Measurements from ENCODE around the gene PTGES3.
A peak's percentile ranks its signal among the peaks of the same experiment; 100 is the strongest.

Gene PTGES3

DNA sequence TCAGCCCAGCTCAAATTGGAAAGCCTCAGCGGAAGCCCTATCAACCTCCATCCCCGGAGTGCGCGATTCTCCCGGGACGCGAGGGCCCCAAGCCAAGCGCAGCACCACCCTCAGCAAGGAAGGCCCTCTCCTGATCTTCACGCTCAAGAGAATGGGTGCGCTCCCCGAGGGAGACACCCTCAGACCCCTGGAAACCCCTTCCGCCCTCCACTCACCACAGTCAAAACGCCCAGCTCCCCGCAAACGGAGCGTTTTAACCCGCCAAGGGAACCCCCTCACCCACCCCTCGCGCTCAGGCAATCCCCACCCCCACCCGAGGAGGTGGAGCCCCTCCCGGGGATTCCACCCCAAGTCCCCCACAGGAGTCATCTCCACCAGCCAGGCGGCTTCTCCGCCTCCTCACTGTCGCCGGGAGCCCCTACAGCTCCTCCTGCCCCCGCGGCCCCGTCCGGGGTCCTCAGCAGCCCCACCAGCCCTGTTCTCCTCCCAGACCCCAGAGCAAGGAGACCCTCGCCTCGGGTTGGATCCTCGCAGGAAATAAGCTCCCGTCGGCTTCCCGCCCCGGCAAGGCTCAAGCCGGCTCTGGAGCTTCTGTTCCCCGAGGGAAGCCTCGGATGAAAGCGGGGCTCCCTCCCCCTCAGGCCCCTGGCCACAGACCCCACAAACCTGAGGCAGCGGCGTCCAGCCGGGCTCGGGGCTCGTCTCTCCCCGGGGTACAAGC, 58.5 kb downstream of the PTGES3 start:
- peaks cover 38% of the 10 kb centered on the region for H3K4me1 ChIP-seq (ENCODE audit: control insufficient read depth, insufficient read depth, low read length)
- no peaks in the 10 kb centered on the region for H3K27me3 ChIP-seq (ENCODE audit: control insufficient read depth, insufficient read depth, low read length, poor library complexity, severe bottlenecking)
- no peaks in the 10 kb centered on the region for H3K9me3 ChIP-seq (ENCODE audit: control insufficient read depth, low read length)
- H3K27ac ChIP-seq (ENCODE audit: insufficient read depth, low read depth, low read length, poor library complexity, severe bottlenecking) = no peak overlapping the region
- no peaks in the 10 kb centered on the region for H3K36me3 ChIP-seq (ENCODE audit: control insufficient read depth, insufficient read depth, low read length)
- 0% methylated on average over 45 to 46 of the region's 46 CpGs for whole genome bisulfite sequencing, 2 experiments
- H3K4me3 ChIP-seq (ENCODE audit: insufficient read depth, low read depth, low read length) = peak overlapping the region; percentile 87

DNA sequence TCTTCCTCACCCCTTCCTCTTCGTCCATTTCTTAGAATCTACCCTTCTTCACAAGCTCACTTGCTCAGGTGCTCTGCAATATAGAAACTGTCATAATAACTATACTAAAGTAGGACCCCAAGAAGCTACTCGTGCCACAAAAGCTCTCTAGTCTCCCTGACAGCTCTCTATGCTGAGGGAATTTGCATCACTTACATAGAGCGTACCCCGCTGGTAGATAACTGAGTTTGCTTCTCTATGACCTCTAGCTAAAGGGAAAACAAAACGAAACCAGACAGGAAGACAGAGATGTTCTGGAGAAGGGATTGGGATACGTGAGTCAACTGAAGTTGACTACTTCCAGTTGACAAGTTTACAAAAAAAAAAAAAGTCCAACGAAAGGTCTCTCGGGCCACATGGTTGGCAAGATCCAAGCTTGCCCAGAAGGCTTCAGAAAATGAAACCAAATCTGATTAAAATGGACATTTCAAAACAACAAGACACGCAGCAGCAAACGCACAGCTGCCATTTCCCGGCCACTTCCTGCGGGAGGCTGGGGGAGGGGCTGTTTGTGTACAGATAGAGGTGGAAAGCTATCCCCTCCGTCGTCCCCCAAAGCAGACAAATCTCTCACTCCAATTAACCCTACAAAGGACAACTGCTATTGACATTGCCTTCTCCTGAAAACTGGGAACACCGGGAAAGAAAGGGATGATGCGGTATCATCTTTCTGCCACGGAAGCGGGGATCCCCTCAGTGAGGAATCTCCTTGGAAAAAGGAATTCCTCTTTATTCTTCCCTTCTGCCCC, 59.2 kb downstream of the PTGES3 start:
- peak overlapping the region; percentile 87 for H3K4me3 ChIP-seq (ENCODE audit: insufficient read depth, low read depth, low read length)
- H3K27ac ChIP-seq (ENCODE audit: insufficient read depth, low read depth, low read length, poor library complexity, severe bottlenecking) = no peak overlapping the region
- H3K27me3 ChIP-seq (ENCODE audit: control insufficient read depth, insufficient read depth, low read length, poor library complexity, severe bottlenecking) = no peaks in the 10 kb centered on the region
- H3K4me1 ChIP-seq (ENCODE audit: control insufficient read depth, insufficient read depth, low read length) = peaks cover 36% of the 10 kb centered on the region
- no peaks in the 10 kb centered on the region for H3K36me3 ChIP-seq (ENCODE audit: control insufficient read depth, insufficient read depth, low read length)
- WGBS, 2 experiments = 2 to 3% methylated on average over 14 to 18 of the region's 18 CpGs
- no peaks in the 10 kb centered on the region for H3K9me3 ChIP-seq (ENCODE audit: control insufficient read depth, low read length)

DNA sequence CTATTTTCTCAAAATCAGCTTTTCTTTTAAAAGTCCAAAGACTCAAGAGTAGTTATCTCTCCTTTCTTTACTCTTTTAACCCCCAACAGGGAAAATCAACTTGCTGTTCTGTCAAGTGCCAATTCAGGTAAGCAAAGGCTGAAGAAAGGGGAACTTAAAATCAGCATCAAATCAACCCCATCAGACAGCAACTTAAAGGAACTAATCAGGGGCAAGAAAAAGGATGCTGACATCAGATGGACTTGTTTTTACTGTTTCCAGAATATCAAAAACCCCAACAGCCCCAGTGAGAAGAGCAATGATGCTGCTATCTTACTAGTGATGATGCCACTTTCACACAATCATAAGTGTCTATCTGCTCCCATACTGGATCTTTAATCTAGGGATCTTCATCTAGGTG, 61.4 kb downstream of the PTGES3 start:
- Histone ChIP-seq H3K9me3 (ENCODE audit: control insufficient read depth, low read length) (no peaks in the 10 kb centered on the region), H3K27me3 (ENCODE audit: control insufficient read depth, insufficient read depth, low read length, poor library complexity, severe bottlenecking) (no peaks in the 10 kb centered on the region), H3K27ac (ENCODE audit: insufficient read depth, low read depth, low read length, poor library complexity, severe bottlenecking) (no peak overlapping the region), H3K4me1 (ENCODE audit: control insufficient read depth, insufficient read depth, low read length) (peaks cover 15% of the 10 kb centered on the region), H3K4me3 (ENCODE audit: insufficient read depth, low read depth, low read length) (no peak overlapping the region), H3K36me3 (ENCODE audit: control insufficient read depth, insufficient read depth, low read length) (no peaks in the 10 kb centered on the region)

DNA sequence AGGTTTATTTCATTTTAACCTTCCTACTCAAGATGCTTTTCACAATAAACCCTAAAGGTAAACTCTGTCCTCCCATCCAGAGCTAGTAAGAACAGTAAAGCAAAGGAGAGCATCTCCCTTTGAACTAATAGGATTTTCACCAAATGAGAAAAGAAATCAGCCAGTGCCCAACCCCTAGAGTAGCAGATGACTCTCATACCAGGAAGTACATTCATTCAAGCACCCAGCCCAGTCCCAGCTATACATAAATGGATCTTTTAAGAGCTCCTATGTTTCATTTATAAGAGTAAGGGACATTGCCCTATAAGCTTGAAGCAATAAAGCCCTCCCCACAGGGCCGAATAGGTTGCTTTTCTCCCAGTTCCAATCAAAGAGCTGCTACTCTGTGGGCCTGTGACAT, 65.5 kb downstream of the PTGES3 start:
- no peaks in the 10 kb centered on the region for H3K36me3 ChIP-seq (ENCODE audit: control insufficient read depth, insufficient read depth, low read length)
- WGBS, 2 experiments = 86 to 97% methylated on average over 1 of the region's 1 CpG
- no peaks in the 10 kb centered on the region for H3K27me3 ChIP-seq (ENCODE audit: control insufficient read depth, insufficient read depth, low read length, poor library complexity, severe bottlenecking)
- H3K27ac ChIP-seq (ENCODE audit: insufficient read depth, low read depth, low read length, poor library complexity, severe bottlenecking) = no peak overlapping the region
- no peak overlapping the region for H3K4me3 ChIP-seq (ENCODE audit: insufficient read depth, low read depth, low read length)
- no peaks in the 10 kb centered on the region for H3K4me1 ChIP-seq (ENCODE audit: control insufficient read depth, insufficient read depth, low read length)
- H3K9me3 ChIP-seq (ENCODE audit: control insufficient read depth, low read length) = no peaks in the 10 kb centered on the region

DNA sequence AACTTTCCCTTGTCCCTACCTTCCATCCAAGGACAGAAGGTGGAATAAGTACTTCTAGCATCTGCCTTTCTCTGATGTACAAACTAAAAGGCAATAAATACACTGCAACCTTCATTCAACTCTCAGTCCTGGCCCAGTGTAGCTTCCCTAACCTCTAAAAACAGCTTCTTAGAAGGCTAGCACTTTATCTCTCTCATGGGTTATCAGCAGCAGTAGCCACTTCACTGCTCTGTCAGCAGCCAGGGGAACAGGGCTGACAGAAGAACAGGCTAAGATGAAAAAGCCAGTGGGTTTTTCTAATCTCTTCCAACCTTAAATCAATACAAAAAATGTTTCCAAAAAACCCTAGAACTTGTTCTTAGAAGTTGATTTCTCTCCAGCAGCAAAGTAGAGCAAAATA, 71.2 kb downstream of the PTGES3 start:
- H3K4me1 ChIP-seq (ENCODE audit: control insufficient read depth, insufficient read depth, low read length) = no peaks in the 10 kb centered on the region
- no peaks in the 10 kb centered on the region for H3K27me3 ChIP-seq (ENCODE audit: control insufficient read depth, insufficient read depth, low read length, poor library complexity, severe bottlenecking)
- H3K27ac ChIP-seq (ENCODE audit: insufficient read depth, low read depth, low read length, poor library complexity, severe bottlenecking) = no peak overlapping the region
- no peak overlapping the region for H3K4me3 ChIP-seq (ENCODE audit: insufficient read depth, low read depth, low read length)
- peaks cover 42% of the 10 kb centered on the region for H3K36me3 ChIP-seq (ENCODE audit: control insufficient read depth, insufficient read depth, low read length)
- H3K9me3 ChIP-seq (ENCODE audit: control insufficient read depth, low read length) = no peaks in the 10 kb centered on the region

DNA sequence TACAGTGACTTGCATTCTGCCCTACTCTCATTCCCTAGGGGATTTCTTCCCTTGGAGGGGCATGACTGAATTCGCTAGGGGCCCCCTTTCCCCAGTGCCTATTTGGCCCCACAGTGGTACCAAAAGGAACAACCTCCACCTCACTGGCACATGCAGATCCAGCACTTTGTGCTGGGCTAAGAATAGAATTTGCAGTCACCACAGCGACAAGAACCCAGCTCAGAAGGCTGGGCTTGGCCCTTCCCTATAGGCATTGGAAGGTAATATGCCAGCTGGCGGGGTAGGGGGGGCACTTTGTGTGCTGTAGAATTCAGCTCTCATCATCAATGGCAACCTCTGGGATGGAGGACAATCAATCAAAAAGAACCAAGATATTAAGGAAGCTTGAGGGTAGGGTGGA, 71.8 kb downstream of the PTGES3 start:
- H3K36me3 ChIP-seq (ENCODE audit: control insufficient read depth, insufficient read depth, low read length) = peaks cover 49% of the 10 kb centered on the region
- H3K27me3 ChIP-seq (ENCODE audit: control insufficient read depth, insufficient read depth, low read length, poor library complexity, severe bottlenecking) = no peaks in the 10 kb centered on the region
- no peak overlapping the region for H3K4me3 ChIP-seq (ENCODE audit: insufficient read depth, low read depth, low read length)
- H3K27ac ChIP-seq (ENCODE audit: insufficient read depth, low read depth, low read length, poor library complexity, severe bottlenecking) = no peak overlapping the region
- H3K4me1 ChIP-seq (ENCODE audit: control insufficient read depth, insufficient read depth, low read length) = no peaks in the 10 kb centered on the region
- H3K9me3 ChIP-seq (ENCODE audit: control insufficient read depth, low read length) = no peaks in the 10 kb centered on the region
- WGBS, 2 experiments = 93 to 94% methylated on average over 3 of the region's 3 CpGs

DNA sequence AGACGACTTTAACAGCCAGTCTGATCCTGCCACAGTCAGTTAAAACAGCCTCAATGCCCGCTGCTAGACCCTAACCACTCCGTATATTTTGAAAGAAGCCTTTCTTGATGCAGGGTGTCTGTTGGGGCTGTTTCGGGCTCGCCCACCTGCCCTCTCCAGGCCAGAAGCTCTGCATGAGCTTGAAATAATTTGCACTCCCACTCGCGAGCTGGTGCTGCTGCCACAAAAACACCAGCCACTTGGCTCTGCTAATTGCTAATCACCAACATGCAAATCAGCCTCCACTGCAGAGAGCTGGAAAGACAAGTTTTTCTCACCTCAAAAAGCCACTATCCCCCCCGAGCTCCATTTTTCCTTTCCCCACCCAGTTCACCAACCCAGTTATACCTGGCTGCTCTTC, 73.5 kb downstream of the PTGES3 start:
- H3K4me3 ChIP-seq (ENCODE audit: insufficient read depth, low read depth, low read length) = no peak overlapping the region
- no peak overlapping the region for H3K27ac ChIP-seq (ENCODE audit: insufficient read depth, low read depth, low read length, poor library complexity, severe bottlenecking)
- no peaks in the 10 kb centered on the region for H3K9me3 ChIP-seq (ENCODE audit: control insufficient read depth, low read length)
- H3K4me1 ChIP-seq (ENCODE audit: control insufficient read depth, insufficient read depth, low read length) = no peaks in the 10 kb centered on the region
- WGBS, 2 experiments = 94 to 95% methylated on average over 8 of the region's 8 CpGs
- H3K27me3 ChIP-seq (ENCODE audit: control insufficient read depth, insufficient read depth, low read length, poor library complexity, severe bottlenecking) = no peaks in the 10 kb centered on the region
- H3K36me3 ChIP-seq (ENCODE audit: control insufficient read depth, insufficient read depth, low read length) = peaks cover 64% of the 10 kb centered on the region
